Muscle of leg (tissue), 16 donors: ENCODE data around the gene PLEKHA6. TPM values are rescaled to one million over a fixed set of nuclear protein-coding genes. Genes with fewer than 3 reads are reported as not detected.

Experiments
- DNase-seq: peaks from one replicate; pipeline ENCODE4 v3.0.0; 2013
- H3K27ac ChIP-seq: one replicate; pipeline ENCODE4 v1.5.1; 2013; ENCODE audit warnings: mild to moderate bottlenecking, low read length, control low read depth
- H3K27me3 ChIP-seq: one replicate; pipeline ENCODE4 v1.6.1; 2013; ENCODE audit warnings: low read length; ENCODE audit not compliant: control insufficient read depth, insufficient read depth
- H3K36me3 ChIP-seq: one replicate; pipeline ENCODE4 v1.6.1; 2013; ENCODE audit warnings: low read length; ENCODE audit not compliant: control insufficient read depth, insufficient read depth
- H3K4me1 ChIP-seq: one replicate; pipeline ENCODE4 v1.6.1; 2013; ENCODE audit warnings: low read length; ENCODE audit not compliant: control insufficient read depth, insufficient read depth
- H3K4me3 ChIP-seq: one replicate; pipeline ENCODE4 v1.5.1; 2013; ENCODE audit warnings: low read length, control low read depth
- H3K9me3 ChIP-seq: replicated peaks from 2 replicates; pipeline ENCODE4 v1.6.1; 2013; ENCODE audit warnings: low read depth, low read length; ENCODE audit not compliant: control insufficient read depth
- WGBS: methylation state at CpG from one replicate; pipeline ENCODE4 v1.1.5; 2013; ENCODE audit warnings: missing lambda C conversion rate; ENCODE audit not compliant: insufficient coverage; 5-methylcytosine and 5-hydroxymethylcytosine counted together
- long read RNA-seq, 11 donors: transcript quantifications; one replicate each; lab custom pipeline, GENCODE V29; 2026
- polyA plus RNA-seq, 8 donors: library from polyadenylated mRNA; unstranded; fragments of 120-200 nt; gene quantifications; one replicate each; pipeline versions ENCODE4 v1.2.1 to v1.2.3, GENCODE V29; 2013; ENCODE audit warnings: inconsistent platforms in 1 of 8, low replicate concordance in 1 of 8; ENCODE audit not compliant: insufficient read length in 8 of 8, insufficient read depth in 1 of 8
- total RNA-seq: library from RNA; stranded (reverse); fragments of 120-200 nt; gene quantifications from one replicate; pipeline ENCODE4 v1.2.4, GENCODE V29; 2013

The PLEKHA6 gene
- total RNA-seq, result 2.2 TPM
- 1 to 10 TPM; 3.0 to 10.0 (median 5.0) TPM for polyA plus RNA-seq
- long read RNA-seq, donor 1, result 0 reads
- long read RNA-seq, donor 2, result 0 reads
- long read RNA-seq, donor 3, partial matches to known transcripts, result 0 of 1 reads
- long read RNA-seq, donor 3, other reads (novel, unspliced or antisense), result 0 of 1 reads
- long read RNA-seq, donor 4, result 0 reads
- long read RNA-seq, donor 5, result 0 reads
- long read RNA-seq, donor 6, result 0 reads
- long read RNA-seq, donor 7, result 0 reads
- long read RNA-seq, donor 8, result 0 reads
- long read RNA-seq, donor 9, result 0 reads
- long read RNA-seq, donor 10, result 0 reads
- long read RNA-seq, donor 11, result 0 reads

- DNase-seq, result peak; percentile 58
- WGBS, result 1% methylated on average over 8 of the region's 20 CpGs
- peaks cover 2% of the 10 kb centered on the region for H3K27me3 ChIP-seq
- H3K36me3 ChIP-seq, result no peaks in the 10 kb centered on the region
- H3K9me3 ChIP-seq, result no peaks in the 10 kb centered on the region
- H3K4me1 ChIP-seq, result peaks cover 37% of the 10 kb centered on the region
- H3K4me3 ChIP-seq, result no peak within 1 kb of the TSS
- H3K27ac ChIP-seq, result no peak within 1 kb of the TSS
Measured at GRCh38 chr1:204359474-204360255, at the start of gene PLEKHA6. TSS of gene PLEKHA6 (minus strand) at chr1:204359929. CDS start at chr1:204273727, 86,202 bp downstream.

GRCh38 chr1:204409123-204409522, 49.4 kb upstream of the PLEKHA6 start:
- Histone ChIP-seq H3K4me1 (peaks cover 10% of the 10 kb centered on the region), H3K9me3 (no peaks in the 10 kb centered on the region), H3K4me3 (peak overlapping the region; percentile 96), H3K27ac (peak overlapping the region; percentile 100), H3K27me3 (no peaks in the 10 kb centered on the region), H3K36me3 (peaks cover 13% of the 10 kb centered on the region)
- DNase-seq, result no peak
- no CpG with 5 or more reads among the region's 3 CpGs for WGBS

- no CpG with 5 or more reads among the region's 1 CpG for WGBS
- Histone ChIP-seq H3K27me3 (no peaks in the 10 kb centered on the region), H3K4me3 (peak overlapping the region; percentile 96), H3K9me3 (no peaks in the 10 kb centered on the region), H3K36me3 (peaks cover 16% of the 10 kb centered on the region), H3K27ac (no peak overlapping the region), H3K4me1 (peaks cover 10% of the 10 kb centered on the region)
- DNase-seq, result no peak
Measured at GRCh38 chr1:204408602-204409001, 48.9 kb upstream of the PLEKHA6 start.

GRCh38 chr1:204408074-204408507, 48.4 kb upstream of the PLEKHA6 start:
- Histone ChIP-seq H3K9me3 (no peaks in the 10 kb centered on the region), H3K36me3 (peaks cover 16% of the 10 kb centered on the region), H3K4me3 (peak overlapping the region; percentile 96), H3K4me1 (peaks cover 10% of the 10 kb centered on the region), H3K27ac (peak overlapping the region; percentile 33), H3K27me3 (no peaks in the 10 kb centered on the region)
- peak; percentile 85 for DNase-seq
- no CpG with 5 or more reads among the region's 2 CpGs for WGBS

GRCh38 chr1:204407295-204407971, 47.7 kb upstream of the PLEKHA6 start:
- Histone ChIP-seq H3K27me3 (no peaks in the 10 kb centered on the region), H3K27ac (no peak overlapping the region), H3K36me3 (peaks cover 16% of the 10 kb centered on the region), H3K4me1 (peaks cover 8% of the 10 kb centered on the region), H3K9me3 (no peaks in the 10 kb centered on the region), H3K4me3 (peak overlapping the region; percentile 96)
- WGBS, result no CpG with 5 or more reads among the region's 3 CpGs
- DNase-seq, result no peak

- no peak overlapping the region for H3K27ac ChIP-seq
- peaks cover 6% of the 10 kb centered on the region for H3K4me1 ChIP-seq
- DNase-seq, result no peak
- no peaks in the 10 kb centered on the region for H3K27me3 ChIP-seq
- H3K9me3 ChIP-seq, result no peaks in the 10 kb centered on the region
- 43% methylated on average over 1 of the region's 4 CpGs for WGBS
- peaks cover 17% of the 10 kb centered on the region for H3K36me3 ChIP-seq
- no peak overlapping the region for H3K4me3 ChIP-seq
Measured at GRCh38 chr1:204406621-204407020, 46.9 kb upstream of the PLEKHA6 start.

- H3K27ac ChIP-seq, result no peak overlapping the region
- H3K4me1 ChIP-seq, result peaks cover 6% of the 10 kb centered on the region
- no peak for DNase-seq
- WGBS, result 28% methylated on average over 2 of the region's 2 CpGs
- no peaks in the 10 kb centered on the region for H3K9me3 ChIP-seq
- H3K4me3 ChIP-seq, result no peak overlapping the region
- H3K36me3 ChIP-seq, result peaks cover 18% of the 10 kb centered on the region
- H3K27me3 ChIP-seq, result no peaks in the 10 kb centered on the region
Measured at GRCh38 chr1:204405988-204406387, 46.3 kb upstream of the PLEKHA6 start.

- Histone ChIP-seq H3K9me3 (no peaks in the 10 kb centered on the region), H3K36me3 (peaks cover 22% of the 10 kb centered on the region)
- WGBS, result 90% methylated on average over 2 of the region's 2 CpGs
Measured at GRCh38 chr1:204404629-204405028, 44.9 kb upstream of the PLEKHA6 start.

GRCh38 chr1:204402391-204402790, 42.7 kb upstream of the PLEKHA6 start:
- H3K9me3 ChIP-seq, result no peaks in the 10 kb centered on the region
- peaks cover 2% of the 10 kb centered on the region for H3K4me1 ChIP-seq
- DNase-seq, result no peak
- H3K4me3 ChIP-seq, result no peak overlapping the region
- 60% methylated on average over 1 of the region's 4 CpGs for WGBS
- no peak overlapping the region for H3K27ac ChIP-seq
- no peaks in the 10 kb centered on the region for H3K27me3 ChIP-seq
- H3K36me3 ChIP-seq, result peaks cover 33% of the 10 kb centered on the region

More at GRCh38 chr1:204404629-204405028, 44.9 kb upstream of the PLEKHA6 start:
- H3K27ac ChIP-seq, result no peak overlapping the region
- H3K27me3 ChIP-seq, result no peaks in the 10 kb centered on the region
- no peak overlapping the region for H3K4me3 ChIP-seq
- no peak for DNase-seq
- H3K4me1 ChIP-seq, result peaks cover 1% of the 10 kb centered on the region

- DNase-seq, result no peak
- no peaks in the 10 kb centered on the region for H3K9me3 ChIP-seq
- H3K27ac ChIP-seq, result no peak overlapping the region
- H3K36me3 ChIP-seq, result peaks cover 33% of the 10 kb centered on the region
- H3K4me1 ChIP-seq, result peaks cover 2% of the 10 kb centered on the region
- no peak overlapping the region for H3K4me3 ChIP-seq
- WGBS, result 86% methylated on average over 1 of the region's 3 CpGs
- H3K27me3 ChIP-seq, result no peaks in the 10 kb centered on the region
Measured at GRCh38 chr1:204401730-204402129, 42.0 kb upstream of the PLEKHA6 start.
